H1 (cell line): ENCODE data around the gene INTS15. TPM values are rescaled to one million over a fixed set of nuclear protein-coding genes. Genes with fewer than 3 reads are reported as not detected.

Experiments
- CTCF ChIA-PET: fragments of 300-600 bp; sonication (Branson Sonifier 250); formaldehyde crosslinking; loops from one replicate; lab custom pipeline; 2021; ENCODE audit not compliant: partially characterized antibody; lab: Charles Lee
- POLR2A ChIA-PET: fragments of 300-600 bp; sonication (Branson Sonifier 250); formaldehyde crosslinking; loops from one replicate; lab custom pipeline; 2021; ENCODE audit warnings: inconsistent platforms; ENCODE audit not compliant: partially characterized antibody; lab: Charles Lee
- DNase-seq, 2 experiments: peaks; one replicate each; pipeline versions ENCODE4 v3.0.0 to v3.0.0-alpha.2; 2010 to 2022; ENCODE audit warnings: low spot score in 2 of 2, low read depth in 1 of 2, mixed read lengths in 1 of 2
- FAIRE-seq: peaks from 2 replicates; lab custom pipeline; 2011; peaks lifted over from hg19 to GRCh38; lab: Jason Lieb, UNC
- H2AFZ ChIP-seq: 2 replicates; pipeline ENCODE4 v1.8.1; 2012; ENCODE audit warnings: low read length, inconsistent platforms
- H2AK5ac ChIP-seq: 2 replicates; pipeline ENCODE4 v1.6.1; 2013; ENCODE audit warnings: low read depth, low read length
- H2BK120ac ChIP-seq: replicated peaks from 2 replicates; pipeline ENCODE3; 2013; ENCODE audit warnings: low read depth, low read length, inconsistent platforms
- H2BK12ac ChIP-seq: 2 replicates; pipeline ENCODE4 v1.6.1; 2013; ENCODE audit warnings: low read depth, low read length
- H2BK15ac ChIP-seq: 2 replicates; pipeline ENCODE4 v1.6.1; 2013; ENCODE audit warnings: low read length
- H2BK20ac ChIP-seq: 2 replicates; pipeline ENCODE4 v1.6.1; 2013; ENCODE audit warnings: low read length
- H2BK5ac ChIP-seq: 2 replicates; pipeline ENCODE4 v1.6.1; 2013; ENCODE audit warnings: low read depth, low read length
- H3K14ac ChIP-seq: 2 replicates; pipeline ENCODE4 v1.6.1; 2013; ENCODE audit warnings: inconsistent platforms; ENCODE audit not compliant: insufficient read length
- H3K18ac ChIP-seq: 2 replicates; pipeline ENCODE4 v1.6.1; 2013; ENCODE audit warnings: low read length; ENCODE audit errors: extremely low read depth
- H3K23ac ChIP-seq: 2 replicates; pipeline ENCODE4 v1.6.1; 2013; ENCODE audit warnings: inconsistent platforms; ENCODE audit not compliant: insufficient read length
- H3K23me2 ChIP-seq: 2 replicates; pipeline ENCODE4 v1.6.1; 2013; ENCODE audit warnings: low read depth, low read length
- H3K27ac ChIP-seq: 2 replicates; pipeline ENCODE4 v1.6.1; 2011; ENCODE audit warnings: low read depth, low read length, inconsistent platforms
- H3K27me3 ChIP-seq, 4 experiments: replicated peaks in 1 of 4; 1 replicate in 1 of 4; 2 replicates in 3 of 4; pipeline versions ENCODE4 v1.6.1 to v1.8.1; 2011 to 2013; ENCODE audit warnings: low read length in 3 of 4, mild to moderate bottlenecking in 3 of 4, inconsistent platforms in 2 of 4, mixed read lengths in 2 of 4, moderate library complexity in 1 of 4; ENCODE audit not compliant: control insufficient read depth in 3 of 4, insufficient read depth in 3 of 4; ENCODE audit errors: extremely low read depth in 1 of 4
- H3K36me3 ChIP-seq, 4 experiments: 2 replicates each; pipeline versions ENCODE4 v1.6.1 to v1.8.1; 2011 to 2013; ENCODE audit warnings: mild to moderate bottlenecking in 4 of 4, low read length in 3 of 4, moderate library complexity in 2 of 4, control low read depth in 1 of 4, inconsistent platforms in 1 of 4; ENCODE audit not compliant: insufficient read depth in 4 of 4, control insufficient read depth in 2 of 4
- H3K4ac ChIP-seq: replicated peaks from 2 replicates; pipeline ENCODE3; 2013; ENCODE audit warnings: low read length, low read depth, mixed read lengths, inconsistent platforms; ENCODE audit not compliant: insufficient read length
- H3K4me1 ChIP-seq, 4 experiments: replicated peaks in 1 of 4; 1 replicate in 1 of 4; 2 replicates in 3 of 4; pipeline versions ENCODE4 v1.6.1 to v1.8.1; 2011 to 2013; ENCODE audit warnings: low read length in 3 of 4, inconsistent platforms in 2 of 4, mixed read lengths in 1 of 4; ENCODE audit not compliant: insufficient read depth in 4 of 4, control insufficient read depth in 3 of 4
- H3K4me2 ChIP-seq, 2 experiments: 2 replicates each; pipeline versions ENCODE4 v1.6.1 to v1.8.1; 2011 to 2013; ENCODE audit warnings: low read depth in 2 of 2, low read length in 2 of 2, control low read depth in 1 of 2, inconsistent platforms in 1 of 2, mild to moderate bottlenecking in 1 of 2; ENCODE audit not compliant: insufficient read depth in 1 of 2
- H3K4me3 ChIP-seq, 4 experiments: fragments of 200-600, 300-600 bp in 1 of 4; sonication (generic), shearing (Covaris generic), sonication (Bioruptor Twin) in 1 of 4; 2 replicates each; pipeline versions ENCODE4 v1.5.1 to v1.8.1; 2011 to 2016; ENCODE audit warnings: low read length in 4 of 4, low read depth in 3 of 4, control low read depth in 2 of 4, inconsistent platforms in 2 of 4, mild to moderate bottlenecking in 2 of 4, mixed read lengths in 1 of 4, moderate library complexity in 1 of 4; ENCODE audit not compliant: insufficient read depth in 2 of 4; ENCODE audit errors: extremely low read depth in 1 of 4
- H3K56ac ChIP-seq: replicated peaks from 2 replicates; pipeline ENCODE3; 2013; ENCODE audit warnings: low read depth, mild to moderate bottlenecking, mixed read lengths, low read length, inconsistent platforms; ENCODE audit not compliant: insufficient read length
- H3K79me1 ChIP-seq: 2 replicates; pipeline ENCODE4 v1.6.1; 2013; ENCODE audit warnings: low read depth, low read length, control low read depth
- H3K79me2 ChIP-seq, 2 experiments: 2 replicates each; pipeline versions ENCODE4 v1.6.1 to v1.8.1; 2012 to 2013; ENCODE audit warnings: low read length in 2 of 2, mild to moderate bottlenecking in 2 of 2, inconsistent platforms in 1 of 2; ENCODE audit not compliant: insufficient read depth in 2 of 2, control insufficient read depth in 1 of 2
- H3K9ac ChIP-seq, 4 experiments: replicated peaks in 1 of 4; 1 replicate in 1 of 4; 2 replicates in 3 of 4; pipeline versions ENCODE4 v1.6.1 to v1.8.1; 2011 to 2013; ENCODE audit warnings: low read depth in 3 of 4, low read length in 3 of 4, control low read depth in 2 of 4, mild to moderate bottlenecking in 2 of 4, moderate library complexity in 2 of 4, inconsistent platforms in 1 of 4; ENCODE audit errors: extremely low read depth in 1 of 4
- H3K9me3 ChIP-seq, 2 experiments: 2 replicates each; pipeline versions ENCODE4 v1.6.1 to v1.8.1; 2012 to 2013; ENCODE audit warnings: mild to moderate bottlenecking in 2 of 2, moderate library complexity in 2 of 2, control low read depth in 1 of 2, inconsistent platforms in 1 of 2, low read depth in 1 of 2, low read length in 1 of 2, mixed read lengths in 1 of 2; ENCODE audit not compliant: insufficient read depth in 2 of 2
- H4K20me1 ChIP-seq, 2 experiments: replicated peaks in 1 of 2; 2 replicates each; pipeline versions ENCODE3 to v1.8.1; 2011 to 2013; ENCODE audit warnings: inconsistent platforms in 2 of 2, low read length in 2 of 2, mild to moderate bottlenecking in 1 of 2; ENCODE audit not compliant: insufficient read depth in 2 of 2, control insufficient read depth in 1 of 2
- H4K5ac ChIP-seq: 2 replicates; pipeline ENCODE4 v1.6.1; 2013; ENCODE audit warnings: low read length, low read depth, mixed read lengths, inconsistent platforms; ENCODE audit not compliant: insufficient read length
- H4K8ac ChIP-seq: 2 replicates; pipeline ENCODE4 v1.8.0; 2013; ENCODE audit warnings: mild to moderate bottlenecking, moderate library complexity, low read length, inconsistent platforms; ENCODE audit not compliant: insufficient read depth; ENCODE audit errors: extremely low read depth
- H4K91ac ChIP-seq: replicated peaks from 2 replicates; pipeline ENCODE3; 2013; ENCODE audit warnings: low read length, mixed read lengths, inconsistent platforms; ENCODE audit not compliant: insufficient read length
- CHD2 ChIP-seq: IDR thresholded peaks from 2 replicates; pipeline ENCODE4 v1.6.1; 2012; ENCODE audit warnings: low read length, improper control_type of control experiment
- EGR1 ChIP-seq: IDR thresholded peaks from 2 replicates; pipeline ENCODE4 v1.6.1; 2011; ENCODE audit warnings: low read depth, low read length, borderline replicate concordance
- GTF2F1 ChIP-seq: IDR thresholded peaks from 2 replicates; pipeline ENCODE4 v1.6.1; 2012; ENCODE audit warnings: low read depth, low read length, improper control_type of control experiment, borderline replicate concordance
- MAFK ChIP-seq: IDR thresholded peaks from 2 replicates; pipeline ENCODE4 v1.6.1; 2012; ENCODE audit warnings: low read depth, mild to moderate bottlenecking, improper control_type of control experiment, low read length
- POLR2AphosphoS5 ChIP-seq: IDR thresholded peaks from 2 replicates; pipeline ENCODE4 v1.6.1; 2011; ENCODE audit warnings: low read depth, low read length
- RBBP5 ChIP-seq: IDR thresholded peaks from 2 replicates; pipeline ENCODE4 v1.7.1; 2012; ENCODE audit warnings: low read depth, mild to moderate bottlenecking, inconsistent platforms, low read length, moderate library complexity, borderline replicate concordance
- SP1 ChIP-seq: IDR thresholded peaks from 2 replicates; pipeline ENCODE4 v1.6.1; 2011; ENCODE audit warnings: low read depth, low read length
- SP2 ChIP-seq: IDR thresholded peaks from 2 replicates; pipeline ENCODE4 v1.6.1; 2012; ENCODE audit warnings: mild to moderate bottlenecking, low read length, inconsistent platforms
- WGBS, 2 experiments: shearing (Covaris generic) in 1 of 2; methylation state at CpG; one replicate each; pipeline versions ENCODE4 v1.1.6 to v1.1.7; 2013 to 2015; ENCODE audit warnings: low lambda C conversion rate in 2 of 2, mixed read lengths in 2 of 2, inconsistent platforms in 1 of 2, low coverage in 1 of 2, missing lambda C conversion rate in 1 of 2; ENCODE audit not compliant: insufficient replicate concordance in 2 of 2, insufficient coverage in 1 of 2, insufficient read length in 1 of 2; ENCODE audit errors: extremely low coverage in 1 of 2, missing lambda C conversion rate in 1 of 2; 5-methylcytosine and 5-hydroxymethylcytosine counted together
- polyA plus RNA-seq, 7 experiments: library from polyadenylated mRNA; depleted of rRNA in 3 of 7; stranded (reverse) in 5 of 7; unstranded in 2 of 7; fragments of >200 nt in 5 of 7; fragments of 200-250 nt in 2 of 7; gene quantifications; 1 replicate in 5 of 7; 2 replicates in 1 of 7; 4 replicates in 1 of 7; pipeline versions ENCODE4 v1.2.1 to v1.2.3, GENCODE V29; 2011 to 2013; ENCODE audit warnings: missing spikeins in 2 of 7, mixed read lengths in 2 of 7
- total RNA-seq: library from RNA; stranded (reverse); fragmentation: NEBNext Ultra II Directional; extraction: Animal tissue kit (Norgen Biotek cat#: 25700); gene quantifications from 2 replicates; pipeline ENCODE4 v1.2.1, GENCODE V29; 2021
- TF ChIP-seq, protein P1 (sequence below): IDR thresholded peaks from 2 replicates; pipeline ENCODE4 v1.6.1; 2012; ENCODE audit warnings: inconsistent platforms
- TF ChIP-seq, protein P2 (sequence below): IDR thresholded peaks from 2 replicates; pipeline ENCODE4 v1.6.1; 2011; ENCODE audit warnings: low read depth, mild to moderate bottlenecking, low read length; ENCODE audit not compliant: insufficient read depth
- TF ChIP-seq, protein P3 (sequence below): IDR thresholded peaks from 2 replicates; pipeline ENCODE4 v1.6.1; 2012; ENCODE audit warnings: inconsistent platforms

INTS15 gene
- total and polyA plus RNA-seq, 2 of the 8 experiments (the other 6 are each of a cell fraction or from before 2014, with no cell fraction given) = 23.0 to 25.7 TPM

DNA sequence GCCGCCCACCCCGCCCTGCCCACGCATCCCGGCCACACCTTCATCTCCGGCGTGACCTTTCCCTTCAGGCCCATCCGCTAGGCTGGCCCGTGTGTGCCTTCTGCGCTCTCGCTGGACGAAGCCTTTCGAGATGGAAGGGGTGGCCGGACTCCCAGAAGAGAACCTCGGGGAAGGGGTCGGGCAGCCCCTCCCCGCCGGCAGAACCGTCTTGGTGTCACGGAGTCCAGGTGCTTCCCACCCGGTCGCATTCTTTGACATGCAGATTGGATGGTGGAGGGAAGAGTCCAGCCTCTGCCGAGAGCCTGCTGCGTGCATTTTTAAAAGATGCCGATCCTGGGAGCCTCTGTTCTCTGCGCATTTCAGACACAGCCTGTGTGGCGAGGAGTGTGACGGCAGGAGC is 18.3 kb downstream of the INTS15 start:
- no peaks in the 10 kb centered on the region for H3K9me3 ChIP-seq
- H2BK120ac ChIP-seq = no peak overlapping the region
- no peak for FAIRE-seq
- 0 out of 7 replicates have a peak, but pooled peaks cover 0 to 2% (median 0%) of the 10 kb centered on the region in 4 experiments for H3K4me1 ChIP-seq
- H3K14ac ChIP-seq = no peak overlapping the region
- POLR2A ChIA-PET = interaction anchor here (0.6 kb wide), 1 partner anchor 193 kb away, joined by 4 read pairs; no protein-coding TSS in a partner anchor
- peaks cover 0 to 2% (median 0%) of the 10 kb centered on the region in 4 experiments; a peak in 1 of 7 replicates for H3K27me3 ChIP-seq
- H3K4me3 ChIP-seq = no peak overlapping the region
- CTCF ChIA-PET = interaction anchor here (1.0 to 1.1 kb wide), 2 partner anchors 14 to 112 kb away, joined by 3 read pairs; no protein-coding TSS in a partner anchor
- no peaks in the 10 kb centered on the region for H3K23me2 ChIP-seq
- no peak overlapping the region for H2BK20ac ChIP-seq
- no peak overlapping the region for H2BK12ac ChIP-seq
- no peak overlapping the region for H3K27ac ChIP-seq
- peak overlapping the region; percentile 14; the same call in 1 of the 2 replicates for H4K8ac ChIP-seq
- H3K4ac ChIP-seq = no peak overlapping the region
- H4K91ac ChIP-seq = no peak overlapping the region
- WGBS, 2 experiments = 95% methylated on average over 16 of the region's 27 CpGs; no CpG with 5 or more reads in 1 of the 2 experiments
- no peaks in the 10 kb centered on the region for H3K79me1 ChIP-seq
- no peaks in the 10 kb centered on the region for H3K79me2 ChIP-seq
- no peak for DNase-seq
- no peak overlapping the region for H2AFZ ChIP-seq
- no peak overlapping the region for H3K23ac ChIP-seq
- H4K20me1 ChIP-seq = peaks cover 2 to 6% of the 10 kb centered on the region in 2 experiments
- no peak overlapping the region for H2AK5ac ChIP-seq
- no peak overlapping the region for H3K9ac ChIP-seq
- no peak overlapping the region for H4K5ac ChIP-seq
- no peak overlapping the region for H3K4me2 ChIP-seq
- no peak overlapping the region; the same call in 1 of the 2 replicates for H2BK5ac ChIP-seq
- H2BK15ac ChIP-seq = no peak overlapping the region
- no peak overlapping the region for H3K18ac ChIP-seq
- no peak overlapping the region for H3K56ac ChIP-seq
- H3K36me3 ChIP-seq = peaks cover 0 to 4% (median 2%) of the 10 kb centered on the region in 4 experiments; a peak in 3 of 8 replicates
- TF ChIP-seq GTF2F1 = no peak
- TF ChIP-seq, protein P1, sequence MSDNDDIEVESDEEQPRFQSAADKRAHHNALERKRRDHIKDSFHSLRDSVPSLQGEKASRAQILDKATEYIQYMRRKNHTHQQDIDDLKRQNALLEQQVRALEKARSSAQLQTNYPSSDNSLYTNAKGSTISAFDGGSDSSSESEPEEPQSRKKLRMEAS = no peak
- TF ChIP-seq POLR2AphosphoS5 = no peak
- no peak for TF ChIP-seq CHD2
- TF ChIP-seq SP1 = no peak
- no peak for TF ChIP-seq EGR1
- TF ChIP-seq, protein P2, sequence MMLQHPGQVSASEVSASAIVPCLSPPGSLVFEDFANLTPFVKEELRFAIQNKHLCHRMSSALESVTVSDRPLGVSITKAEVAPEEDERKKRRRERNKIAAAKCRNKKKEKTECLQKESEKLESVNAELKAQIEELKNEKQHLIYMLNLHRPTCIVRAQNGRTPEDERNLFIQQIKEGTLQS = no peak
- TF ChIP-seq, protein P3, sequence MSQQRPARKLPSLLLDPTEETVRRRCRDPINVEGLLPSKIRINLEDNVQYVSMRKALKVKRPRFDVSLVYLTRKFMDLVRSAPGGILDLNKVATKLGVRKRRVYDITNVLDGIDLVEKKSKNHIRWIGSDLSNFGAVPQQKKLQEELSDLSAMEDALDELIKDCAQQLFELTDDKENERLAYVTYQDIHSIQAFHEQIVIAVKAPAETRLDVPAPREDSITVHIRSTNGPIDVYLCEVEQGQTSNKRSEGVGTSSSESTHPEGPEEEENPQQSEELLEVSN = no peak
- TF ChIP-seq SP2 = no peak
- TF ChIP-seq MAFK = no peak
- no peak for TF ChIP-seq RBBP5
